SU-DHL-6 (cell line): Measurements from ENCODE around the gene EDNRB.

ENCODE experiments used
- EZH2phosphoT487 ChIP-seq: fragments of 200-600 bp; sonication (generic), shearing (Covaris generic); conservative IDR thresholded peaks from 2 replicates; pipeline ENCODE4 v1.6.1; 2018; ENCODE audit warnings: mild to moderate bottlenecking, antibody characterized with exemption, low read length, moderate library complexity, mixed read lengths
- TF ChIP-seq, protein P1 (sequence below): fragments of 200-600 bp; sonication (generic); IDR thresholded peaks from one replicate; pipeline ENCODE4 v1.5.1; 2017; ENCODE audit warnings: antibody characterized with exemption, mild to moderate bottlenecking, low read length, moderate library complexity; ENCODE audit not compliant: insufficient read depth, poor library complexity, severe bottlenecking

DNA sequence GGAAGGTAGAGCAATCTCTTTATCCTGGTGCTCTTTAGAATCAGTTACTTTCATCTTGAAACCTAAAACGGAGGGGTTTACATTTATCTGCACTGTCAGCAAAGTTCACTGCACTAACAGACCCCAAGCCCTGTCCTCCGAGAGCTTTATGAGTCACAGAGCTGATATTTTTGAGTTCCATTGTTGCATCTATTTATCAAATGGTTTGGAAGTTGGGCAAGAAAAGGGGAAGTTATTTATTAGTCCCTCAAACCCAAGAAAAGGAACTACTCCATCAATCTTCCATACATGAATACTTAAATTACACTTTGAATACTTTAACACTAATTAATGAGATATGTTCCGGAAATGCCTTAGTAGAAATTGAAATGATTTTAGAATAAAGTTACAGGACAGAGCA, 55.5 kb downstream of the EDNRB start:
- TF ChIP-seq, protein P1, sequence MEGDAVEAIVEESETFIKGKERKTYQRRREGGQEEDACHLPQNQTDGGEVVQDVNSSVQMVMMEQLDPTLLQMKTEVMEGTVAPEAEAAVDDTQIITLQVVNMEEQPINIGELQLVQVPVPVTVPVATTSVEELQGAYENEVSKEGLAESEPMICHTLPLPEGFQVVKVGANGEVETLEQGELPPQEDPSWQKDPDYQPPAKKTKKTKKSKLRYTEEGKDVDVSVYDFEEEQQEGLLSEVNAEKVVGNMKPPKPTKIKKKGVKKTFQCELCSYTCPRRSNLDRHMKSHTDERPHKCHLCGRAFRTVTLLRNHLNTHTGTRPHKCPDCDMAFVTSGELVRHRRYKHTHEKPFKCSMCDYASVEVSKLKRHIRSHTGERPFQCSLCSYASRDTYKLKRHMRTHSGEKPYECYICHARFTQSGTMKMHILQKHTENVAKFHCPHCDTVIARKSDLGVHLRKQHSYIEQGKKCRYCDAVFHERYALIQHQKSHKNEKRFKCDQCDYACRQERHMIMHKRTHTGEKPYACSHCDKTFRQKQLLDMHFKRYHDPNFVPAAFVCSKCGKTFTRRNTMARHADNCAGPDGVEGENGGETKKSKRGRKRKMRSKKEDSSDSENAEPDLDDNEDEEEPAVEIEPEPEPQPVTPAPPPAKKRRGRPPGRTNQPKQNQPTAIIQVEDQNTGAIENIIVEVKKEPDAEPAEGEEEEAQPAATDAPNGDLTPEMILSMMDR: no peak
- no peak for TF ChIP-seq EZH2phosphoT487
